ENCODE data around the gene CLSTN1. TPM values are rescaled to one million over a fixed set of nuclear protein-coding genes. Genes with fewer than 3 reads are reported as not detected.

CLSTN1 gene
- total RNA-seq (2022; extraction: Qiagen RNA extraction): 55.1 to 65.1 TPM (median 61.4 TPM) in 5 replicates

DNA sequence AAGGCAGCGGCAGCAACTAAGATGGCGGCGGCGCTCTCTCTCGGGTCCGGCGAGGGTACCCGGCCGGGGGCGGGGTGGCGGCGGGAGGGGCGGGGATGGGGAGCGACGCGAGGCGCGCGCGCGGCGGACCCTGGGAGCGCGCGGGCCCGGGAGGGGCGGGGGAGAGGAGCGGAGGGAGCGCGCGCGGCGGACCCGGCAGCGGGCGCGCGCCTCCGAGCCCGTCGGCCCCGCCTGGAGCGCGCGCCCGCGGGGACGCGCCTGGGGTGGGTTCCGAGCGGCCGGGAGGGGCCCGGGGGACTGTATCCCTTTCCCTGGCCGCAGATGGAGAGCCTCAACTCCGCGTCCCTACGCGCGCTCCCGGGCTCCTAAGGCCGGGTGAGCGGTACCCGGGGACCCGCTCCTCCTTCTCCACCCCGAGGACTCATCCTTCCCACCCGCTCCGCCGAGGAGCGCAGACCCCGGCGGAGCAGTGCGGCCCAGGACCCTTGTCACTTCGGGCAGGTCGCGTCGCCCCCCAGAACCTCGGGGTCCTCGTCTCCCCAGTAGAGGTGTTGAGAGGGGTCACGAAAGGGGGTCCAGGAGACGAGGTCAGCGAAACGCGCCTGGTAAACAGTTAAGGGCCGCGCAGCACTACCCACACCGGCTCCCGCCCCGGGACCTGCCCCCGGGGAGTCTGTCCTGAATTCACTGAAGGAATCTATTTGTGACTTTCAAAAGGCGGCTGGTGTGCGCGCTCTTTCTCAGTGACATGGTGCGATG, at the start of gene CLSTN1:
Gene CLSTN1, minus strand, starts transcription at position 23 of the 759 bp plus-strand sequence. CDS start 232 bp downstream, outside the sequence.

Other genes starting within 250 kb of the CLSTN1 start
- 10.3 to 14.6 TPM (median 12.7 TPM) in 5 replicates for gene TMEM201, start 235.1 kb downstream of the CLSTN1 start, total RNA-seq (2022; extraction: Qiagen RNA extraction)
- 6.2 to 8.6 TPM (median 7.5 TPM) in 5 replicates for gene PIK3CD, start 172.2 kb downstream of the CLSTN1 start, total RNA-seq (2022; extraction: Qiagen RNA extraction)
- gene CTNNBIP1, start 86.3 kb upstream of the CLSTN1 start, total RNA-seq (2022; extraction: Qiagen RNA extraction): 7.8 to 12.9 TPM (median 12.0 TPM) in 5 replicates
- 17.7 to 23.9 TPM (median 20.1 TPM) in 5 replicates for gene LZIC, start 119.4 kb upstream of the CLSTN1 start, total RNA-seq (2022; extraction: Qiagen RNA extraction)
- 2.0 to 2.7 TPM (median 2.3 TPM) in 5 replicates for gene NMNAT1, start 119.5 kb upstream of the CLSTN1 start, total RNA-seq (2022; extraction: Qiagen RNA extraction)
- 4.7 to 7.7 TPM (median 6.5 TPM) in 5 replicates for gene RBP7, start 173.3 kb upstream of the CLSTN1 start, total RNA-seq (2022; extraction: Qiagen RNA extraction)
- 11.3 to 14.5 TPM (median 12.7 TPM) in 5 replicates for gene UBE4B, start 209.0 kb upstream of the CLSTN1 start, total RNA-seq (2022; extraction: Qiagen RNA extraction)